ENCODE results near the gene PGAM2. TPM values are rescaled to one million over a fixed set of nuclear protein-coding genes. Genes with fewer than 3 reads are reported as not detected.

PGAM2 gene
- total and polyA plus RNA-seq, 2 of the 13 experiments (the other 11 are each of a cell fraction or from before 2014, with no cell fraction given): 0.22 TPM; not detected in 1

GRCh38 chr7:44044315-44045225, 20.8 kb downstream of the PGAM2 start, which contains the start of gene DBNL (continued):
- TF ChIP-seq ZBTB40 (IDR thresholded peaks at IDR 0.05): peak; percentile 82
- TF ChIP-seq ZBTB40 (CRISPR knock-in tag; IDR thresholded peaks at IDR 0.05): peak; percentile 71
- no peak for TF ChIP-seq FLYWCH1 (CRISPR knock-in tag; IDR thresholded peaks at IDR 0.05)
- TF ChIP-seq ZBTB4 (CRISPR knock-in tag; IDR thresholded peaks at IDR 0.05; ENCODE audit: borderline replicate concordance): peak; percentile 76; the same call in 1 of the 2 replicates
- peak; percentile 71 to 96 for TF ChIP-seq POLR2A (IDR thresholded peaks at IDR 0.05; ENCODE audit: insufficient read depth in 1 of 2, low read depth in 2 of 2, low read length in 2 of 2)
- no peak for TF ChIP-seq ZNF362 (CRISPR knock-in tag; IDR thresholded peaks at IDR 0.05; ENCODE audit: borderline replicate concordance)
- peak; percentile 60 for TF ChIP-seq MYPOP (CRISPR knock-in tag; IDR thresholded peaks at IDR 0.05)
- no peak for TF ChIP-seq TIGD3 (CRISPR knock-in tag; IDR thresholded peaks at IDR 0.05; ENCODE audit: borderline replicate concordance)
- TF ChIP-seq TFE3 (CRISPR knock-in tag; IDR thresholded peaks at IDR 0.05): peak; percentile 44

Measured in HepG2 (cell line).